HepG2 (cell line): Measurements from ENCODE around the gene USP30. TPM values are rescaled to one million over a fixed set of nuclear protein-coding genes. Genes with fewer than 3 reads are reported as not detected.

ENCODE experiments used
- ATAC-seq: fragments of 200-7000 bp; cut with Tn5 transposase; 3 replicates; pipeline ENCODE4 v1.9.1; 2020; ENCODE audit warnings: mild to moderate bottlenecking, moderate library complexity
- BruUV-seq: library from RNA; stranded (reverse); fragments of 400-500 nt; replicated peaks from 2 replicates; lab custom pipeline; 2021; lab: Mats Ljungman, UMichigan
- CTCF ChIA-PET: fragments of 300-600 bp; formaldehyde crosslinking; extraction: SDS; loops from one replicate; lab custom pipeline; 2021; ENCODE audit warnings: low total read pairs, inconsistent platforms, low intra/inter-chr PET ratio; lab: Yijun Ruan, JAX
- POLR2A ChIA-PET: fragments of 350-600 bp; sonication (Branson Sonifier 250); formaldehyde crosslinking; loops from one replicate; lab custom pipeline; 2020; ENCODE audit warnings: antibody characterized with exemption, inconsistent platforms; lab: Yijun Ruan, JAX
- DNase-seq: peaks from one replicate; pipeline ENCODE4 v3.0.0-alpha.2; 2015; ENCODE audit warnings: low spot score
- FAIRE-seq: peaks from 3 replicates; lab custom pipeline; 2011; peaks lifted over from hg19 to GRCh38; lab: Jason Lieb, UNC
- H2AFZ ChIP-seq: one replicate; pipeline ENCODE4 v1.6.1; 2011; ENCODE audit warnings: low read length, inconsistent platforms
- H3K27ac ChIP-seq: fragments of 300-600 bp; 3 replicates; pipeline ENCODE4 v1.8.0; 2011; ENCODE audit warnings: mixed run types, mild to moderate bottlenecking, mixed read lengths, low read length, inconsistent platforms; ENCODE audit not compliant: insufficient read depth; ENCODE audit errors: extremely low read length
- H3K27me3 ChIP-seq, 2 experiments: fragments of 200-600 bp in 1 of 2; 2 replicates in 1 of 2; 3 replicates in 1 of 2; pipeline versions ENCODE4 v1.6.0 to v1.8.0; 2011; ENCODE audit warnings: low read length in 2 of 2, mild to moderate bottlenecking in 2 of 2, moderate library complexity in 2 of 2, inconsistent platforms in 1 of 2; ENCODE audit not compliant: insufficient read depth in 2 of 2, control insufficient read depth in 1 of 2
- H3K36me3 ChIP-seq, 2 experiments: fragments of 200-600 bp in 1 of 2; replicated peaks in 1 of 2; 2 replicates in 1 of 2; 3 replicates in 1 of 2; pipeline versions ENCODE4 v1.5.1 to v1.8.0; 2011; ENCODE audit warnings: low read length in 2 of 2, inconsistent platforms in 1 of 2; ENCODE audit not compliant: insufficient read depth in 2 of 2, control insufficient read depth in 1 of 2
- H3K4me1 ChIP-seq: 2 replicates; pipeline ENCODE4 v1.5.1; 2012; ENCODE audit warnings: low read length, inconsistent platforms; ENCODE audit not compliant: insufficient read depth
- H3K4me2 ChIP-seq: 2 replicates; pipeline ENCODE4 v1.6.0; 2011; ENCODE audit warnings: low read depth, low read length, inconsistent platforms
- H3K4me3 ChIP-seq, 3 experiments: fragments of 200-600 bp in 1 of 3; sonication (generic), shearing (Covaris generic) in 1 of 3; replicated peaks in 1 of 3; 2 replicates each; pipeline ENCODE4 v1.5.1; 2011 to 2016; ENCODE audit warnings: low read length in 3 of 3, inconsistent platforms in 2 of 3, low read depth in 2 of 3, mild to moderate bottlenecking in 2 of 3, control low read depth in 1 of 3, mixed read lengths in 1 of 3; ENCODE audit not compliant: insufficient read depth in 1 of 3
- H3K79me2 ChIP-seq: one replicate; pipeline ENCODE4 v1.6.1; 2011; ENCODE audit warnings: low read length, inconsistent platforms; ENCODE audit not compliant: insufficient read depth
- H3K9ac ChIP-seq: 2 replicates; pipeline ENCODE4 v1.6.0; 2011; ENCODE audit warnings: mild to moderate bottlenecking, low read depth, low read length, inconsistent platforms; ENCODE audit not compliant: insufficient read depth
- H3K9me3 ChIP-seq: 2 replicates; pipeline ENCODE4 v1.5.1; 2012; ENCODE audit warnings: mild to moderate bottlenecking, low read length
- H4K20me1 ChIP-seq: 2 replicates; pipeline ENCODE4 v1.6.0; 2011; ENCODE audit warnings: inconsistent platforms, mild to moderate bottlenecking, low read length, moderate library complexity; ENCODE audit not compliant: insufficient read depth
- SMAD9 ChIP-seq: sonication (generic); formaldehyde crosslinking; IDR thresholded peaks from 2 replicates; pipeline ENCODE4 v1.5.1; 2020; ENCODE audit warnings: mild to moderate bottlenecking, missing genetic modification reagents
- U2AF2 ChIP-seq: fragments of 200-400 bp; formaldehyde crosslinking; IDR thresholded peaks from 2 replicates; pipeline ENCODE4 v1.6.1; 2017; ENCODE audit warnings: low read depth, mild to moderate bottlenecking, low read length
- ZNF670 ChIP-seq: sonication (generic); formaldehyde crosslinking; IDR thresholded peaks from 2 replicates; pipeline ENCODE4 v1.8.0; 2022; ENCODE audit warnings: mild to moderate bottlenecking, missing genetic modification reagents, borderline replicate concordance
- ZNF768 ChIP-seq: sonication (generic); formaldehyde crosslinking; IDR thresholded peaks from 2 replicates; pipeline ENCODE4 v1.4.0; 2020; ENCODE audit warnings: missing genetic modification reagents
- ZNF773 ChIP-seq: sonication (generic); formaldehyde crosslinking; IDR thresholded peaks from 2 replicates; pipeline ENCODE4 v1.4.0; 2020; ENCODE audit warnings: missing genetic modification reagents, borderline replicate concordance
- WGBS: methylation state at CpG from one replicate; pipeline ENCODE4 v1.1.6; 2017; ENCODE audit warnings: low lambda C conversion rate; 5-methylcytosine and 5-hydroxymethylcytosine counted together
- in situ Hi-C: cut with HindIII; loops from 2 replicates; pipeline ENCODE4 v1.10.0; 2017; ENCODE audit warnings: low pct_unique_long_range_greater_than_20kb; ENCODE audit not compliant: extremely low pct_ligation_motif_present
- intact Hi-C: fragments of 100-400 bp; cut with micrococcal nuclease; formaldehyde crosslinking; loops from one replicate; pipeline ENCODE4 v1.10.0; 2022; ENCODE audit not compliant: unreplicated experiment
- polyA plus RNA-seq, 8 experiments: library from polyadenylated mRNA; depleted of rRNA in 3 of 8; stranded (reverse) in 7 of 8; unstranded in 1 of 8; fragments of >200 nt; fragmentation: Illumina TruSeq in 4 of 8; extraction: Trizol in 4 of 8; gene quantifications; 2 replicates each; pipeline versions ENCODE4 v1.2.1 to v1.2.3, GENCODE V29; 2011 to 2016; ENCODE audit warnings: low read depth in 4 of 8, missing spikeins in 1 of 8, mixed read lengths in 1 of 8; ENCODE audit not compliant: insufficient read depth in 1 of 8
- total RNA-seq, 5 experiments: library from RNA; depleted of rRNA; stranded (reverse); fragments of >200 nt; fragmentation: Illumina TruSeq; extraction: Trizol; gene quantifications; 2 replicates each; pipeline ENCODE4 v1.2.3, GENCODE V29; 2016; ENCODE audit warnings: low read depth in 1 of 5
- TF ChIP-seq, protein P1 (sequence below): IDR thresholded peaks from 2 replicates; pipeline ENCODE4 v1.6.1; 2012; ENCODE audit warnings: inconsistent platforms
- TF ChIP-seq, protein P2 (sequence below): sonication (generic); formaldehyde crosslinking; IDR thresholded peaks from 2 replicates; pipeline ENCODE4 v1.4.0; 2020; ENCODE audit warnings: missing genetic modification reagents
- TF ChIP-seq, protein P3 (sequence below): sonication (generic); formaldehyde crosslinking; IDR thresholded peaks from one replicate; pipeline ENCODE4 v1.5.1; 2020; ENCODE audit warnings: mild to moderate bottlenecking, missing genetic modification reagents; ENCODE audit errors: not compliant biosample characterization

USP30 gene
- total and polyA plus RNA-seq, 2 of the 13 experiments (the other 11 are each of a cell fraction or from before 2014, with no cell fraction given) = 11.2 to 20.8 TPM

DNA sequence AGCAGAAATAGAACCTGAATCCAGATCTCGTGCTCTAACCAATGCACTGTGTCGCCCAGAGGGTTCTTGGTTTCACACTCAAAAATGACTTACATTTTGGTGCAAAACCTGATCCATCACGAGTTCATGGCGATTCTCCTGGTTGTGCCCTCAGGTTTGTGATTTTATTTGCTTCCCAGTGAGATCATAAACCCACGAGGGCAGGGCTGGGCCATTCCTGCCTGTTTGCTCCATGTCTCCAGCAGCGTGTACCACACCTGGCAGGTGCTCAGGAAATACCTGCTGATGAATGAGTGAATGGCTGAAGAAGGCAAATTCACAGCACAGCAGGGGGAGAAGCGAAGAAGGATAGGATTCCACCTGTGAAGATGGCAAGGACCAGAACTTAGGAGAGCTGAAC lies 73.4 kb downstream of the USP30 start:
- H2AFZ ChIP-seq = no peak overlapping the region
- DNase-seq = no peak
- POLR2A ChIA-PET = no interaction called here
- H3K36me3 ChIP-seq = 0 out of 5 replicates have a peak, but pooled peaks cover 0 to 1% of the 10 kb centered on the region in 2 experiments
- H4K20me1 ChIP-seq = no peaks in the 10 kb centered on the region
- in situ Hi-C loops (no loop called here), intact Hi-C loops (no loop called here)
- FAIRE-seq = no peak
- no peaks in the 10 kb centered on the region for H3K9me3 ChIP-seq
- no peak overlapping the region for H3K27ac ChIP-seq
- peak; percentile 42; the same call in 1 of the 2 replicates for TF ChIP-seq ZNF768 (CRISPR knock-in tag)
- no peak for TF ChIP-seq U2AF2
- no TSS peak for BruUV-seq
- CTCF ChIA-PET = no interaction called here
- H3K4me1 ChIP-seq = no peaks in the 10 kb centered on the region
- no peak overlapping the region for H3K4me3 ChIP-seq
- H3K9ac ChIP-seq = no peak overlapping the region
- no peaks in the 10 kb centered on the region for H3K27me3 ChIP-seq
- H3K79me2 ChIP-seq = no peaks in the 10 kb centered on the region
- 90% methylated on average over 7 of the region's 7 CpGs for WGBS
- no peak overlapping the region for H3K4me2 ChIP-seq
- no peak for ATAC-seq

DNA sequence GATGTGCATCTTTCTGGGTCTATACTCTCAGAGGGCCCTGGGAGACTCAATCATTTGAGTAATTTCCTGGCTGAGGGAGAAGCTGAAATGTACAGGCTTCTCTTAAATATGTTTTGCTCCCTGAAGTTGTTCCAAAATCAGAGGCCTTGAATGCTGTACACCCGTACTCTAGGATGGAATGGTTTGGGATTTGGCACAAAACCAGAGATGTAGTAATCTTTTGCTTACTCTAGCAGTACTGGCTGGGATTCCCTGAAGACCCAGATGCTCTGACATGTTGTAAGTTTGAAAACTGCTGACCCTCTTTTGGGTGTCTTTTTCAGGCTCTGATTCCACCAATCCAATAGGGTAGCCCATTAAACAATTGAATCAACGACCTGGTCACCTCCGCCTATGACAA lies 74.4 kb downstream of the USP30 start:
- Histone ChIP-seq H3K4me3 (no peak overlapping the region), H3K79me2 (no peaks in the 10 kb centered on the region), H3K9me3 (no peaks in the 10 kb centered on the region), H3K36me3 (0 out of 5 replicates have a peak, but pooled peaks cover 0 to 1% of the 10 kb centered on the region in 2 experiments), H2AFZ (no peak overlapping the region), H3K4me2 (no peak overlapping the region), H3K4me1 (no peaks in the 10 kb centered on the region), H4K20me1 (no peaks in the 10 kb centered on the region), H3K9ac (no peak overlapping the region), H3K27ac (no peak overlapping the region), H3K27me3 (no peaks in the 10 kb centered on the region)
- ChIA-PET CTCF (no interaction called here), POLR2A (no interaction called here)
- FAIRE-seq = no peak
- intact Hi-C loops (no loop called here), in situ Hi-C loops (no loop called here)
- no peak for DNase-seq
- no TSS peak for BruUV-seq
- ATAC-seq = no peak
- 100% methylated on average over 3 of the region's 3 CpGs for WGBS
- TF ChIP-seq ZNF670 (CRISPR knock-in tag) (no peak), ZNF773 (no peak), SMAD9 (CRISPR knock-in tag) (no peak)
- TF ChIP-seq, protein P1, sequence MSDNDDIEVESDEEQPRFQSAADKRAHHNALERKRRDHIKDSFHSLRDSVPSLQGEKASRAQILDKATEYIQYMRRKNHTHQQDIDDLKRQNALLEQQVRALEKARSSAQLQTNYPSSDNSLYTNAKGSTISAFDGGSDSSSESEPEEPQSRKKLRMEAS = no peak
- TF ChIP-seq, protein P2, sequence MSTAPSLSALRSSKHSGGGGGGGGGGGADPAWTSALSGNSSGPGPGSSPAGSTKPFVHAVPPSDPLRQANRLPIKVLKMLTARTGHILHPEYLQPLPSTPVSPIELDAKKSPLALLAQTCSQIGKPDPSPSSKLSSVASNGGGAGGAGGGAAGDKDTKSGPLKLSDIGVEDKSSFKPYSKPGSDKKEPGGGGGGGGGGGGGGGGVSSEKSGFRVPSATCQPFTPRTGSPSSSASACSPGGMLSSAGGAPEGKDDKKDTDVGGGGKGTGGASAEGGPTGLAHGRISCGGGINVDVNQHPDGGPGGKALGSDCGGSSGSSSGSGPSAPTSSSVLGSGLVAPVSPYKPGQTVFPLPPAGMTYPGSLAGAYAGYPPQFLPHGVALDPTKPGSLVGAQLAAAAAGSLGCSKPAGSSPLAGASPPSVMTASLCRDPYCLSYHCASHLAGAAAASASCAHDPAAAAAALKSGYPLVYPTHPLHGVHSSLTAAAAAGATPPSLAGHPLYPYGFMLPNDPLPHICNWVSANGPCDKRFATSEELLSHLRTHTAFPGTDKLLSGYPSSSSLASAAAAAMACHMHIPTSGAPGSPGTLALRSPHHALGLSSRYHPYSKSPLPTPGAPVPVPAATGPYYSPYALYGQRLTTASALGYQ (CRISPR knock-in tag) = no peak
- TF ChIP-seq, protein P3, sequence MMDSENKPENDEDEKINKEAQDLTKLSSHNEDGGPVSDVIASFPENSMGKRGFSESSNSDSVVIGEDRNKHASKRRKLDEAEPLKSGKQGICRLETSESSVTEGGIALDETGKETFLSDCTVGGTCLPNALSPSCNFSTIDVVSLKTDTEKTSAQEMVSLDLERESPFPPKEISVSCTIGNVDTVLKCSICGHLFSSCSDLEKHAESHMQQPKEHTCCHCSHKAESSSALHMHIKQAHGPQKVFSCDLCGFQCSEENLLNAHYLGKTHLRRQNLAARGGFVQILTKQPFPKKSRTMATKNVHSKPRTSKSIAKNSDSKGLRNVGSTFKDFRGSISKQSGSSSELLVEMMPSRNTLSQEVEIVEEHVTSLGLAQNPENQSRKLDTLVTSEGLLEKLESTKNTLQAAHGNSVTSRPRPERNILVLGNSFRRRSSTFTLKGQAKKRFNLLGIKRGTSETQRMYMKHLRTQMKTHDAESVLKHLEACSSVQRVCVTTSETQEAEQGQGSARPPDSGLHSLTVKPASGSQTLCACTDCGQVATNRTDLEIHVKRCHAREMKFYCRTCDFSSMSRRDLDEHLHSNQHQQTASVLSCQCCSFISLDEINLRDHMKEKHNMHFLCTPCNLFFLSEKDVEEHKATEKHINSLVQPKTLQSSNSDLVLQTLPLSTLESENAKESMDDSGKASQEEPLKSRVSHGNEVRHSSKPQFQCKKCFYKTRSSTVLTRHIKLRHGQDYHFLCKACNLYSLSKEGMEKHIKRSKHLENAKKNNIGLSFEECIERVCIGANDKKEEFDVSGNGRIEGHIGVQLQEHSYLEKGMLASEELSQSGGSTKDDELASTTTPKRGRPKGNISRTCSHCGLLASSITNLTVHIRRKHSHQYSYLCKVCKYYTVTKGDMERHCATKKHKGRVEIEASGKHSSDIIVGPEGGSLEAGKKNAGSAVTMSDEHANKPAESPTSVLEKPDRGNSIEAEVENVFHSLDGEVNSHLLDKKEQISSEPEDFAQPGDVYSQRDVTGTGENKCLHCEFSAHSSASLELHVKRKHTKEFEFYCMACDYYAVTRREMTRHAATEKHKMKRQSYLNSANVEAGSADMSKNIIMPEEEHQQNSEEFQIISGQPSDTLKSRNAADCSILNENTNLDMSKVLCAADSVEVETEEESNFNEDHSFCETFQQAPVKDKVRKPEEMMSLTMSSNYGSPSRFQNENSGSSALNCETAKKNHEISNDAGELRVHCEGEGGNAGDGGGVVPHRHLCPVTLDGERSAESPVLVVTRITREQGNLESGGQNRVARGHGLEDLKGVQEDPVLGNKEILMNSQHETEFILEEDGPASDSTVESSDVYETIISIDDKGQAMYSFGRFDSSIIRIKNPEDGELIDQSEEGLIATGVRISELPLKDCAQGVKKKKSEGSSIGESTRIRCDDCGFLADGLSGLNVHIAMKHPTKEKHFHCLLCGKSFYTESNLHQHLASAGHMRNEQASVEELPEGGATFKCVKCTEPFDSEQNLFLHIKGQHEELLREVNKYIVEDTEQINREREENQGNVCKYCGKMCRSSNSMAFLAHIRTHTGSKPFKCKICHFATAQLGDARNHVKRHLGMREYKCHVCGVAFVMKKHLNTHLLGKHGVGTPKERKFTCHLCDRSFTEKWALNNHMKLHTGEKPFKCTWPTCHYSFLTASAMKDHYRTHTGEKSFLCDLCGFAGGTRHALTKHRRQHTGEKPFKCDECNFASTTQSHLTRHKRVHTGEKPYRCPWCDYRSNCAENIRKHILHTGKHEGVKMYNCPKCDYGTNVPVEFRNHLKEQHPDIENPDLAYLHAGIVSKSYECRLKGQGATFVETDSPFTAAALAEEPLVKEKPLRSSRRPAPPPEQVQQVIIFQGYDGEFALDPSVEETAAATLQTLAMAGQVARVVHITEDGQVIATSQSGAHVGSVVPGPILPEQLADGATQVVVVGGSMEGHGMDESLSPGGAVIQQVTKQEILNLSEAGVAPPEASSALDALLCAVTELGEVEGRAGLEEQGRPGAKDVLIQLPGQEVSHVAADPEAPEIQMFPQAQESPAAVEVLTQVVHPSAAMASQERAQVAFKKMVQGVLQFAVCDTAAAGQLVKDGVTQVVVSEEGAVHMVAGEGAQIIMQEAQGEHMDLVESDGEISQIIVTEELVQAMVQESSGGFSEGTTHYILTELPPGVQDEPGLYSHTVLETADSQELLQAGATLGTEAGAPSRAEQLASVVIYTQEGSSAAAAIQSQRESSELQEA = no peak
